Measurements from ENCODE around the gene MATN3.

Gene MATN3

GRCh38 chr2:20008703-20009102 lies 3.8 kb downstream of the MATN3 start:
- in situ Hi-C loops (cut with HindIII; ENCODE audit: low sequenced_read_pairs): no loop called here

- in situ Hi-C loops (cut with HindIII; ENCODE audit: low sequenced_read_pairs): no loop called here
These were observed 6.5 kb downstream of the MATN3 start for GRCh38 chr2:20005891-20006470.

GRCh38 chr2:20005067-20005627 lies 7.3 kb downstream of the MATN3 start:
- in situ Hi-C loops (cut with HindIII; ENCODE audit: low sequenced_read_pairs): no loop called here

GRCh38 chr2:20001361-20001863 lies 11.1 kb downstream of the MATN3 start:
- in situ Hi-C loops (cut with HindIII; ENCODE audit: low sequenced_read_pairs): no loop called here

- in situ Hi-C loops (cut with HindIII; ENCODE audit: low sequenced_read_pairs): no loop called here
These were observed 18.7 kb downstream of the MATN3 start for GRCh38 chr2:19993731-19994130.

- in situ Hi-C loops (cut with HindIII; ENCODE audit: low sequenced_read_pairs): no loop called here
These were observed 20.6 kb downstream of the MATN3 start for GRCh38 chr2:19991895-19992294.

GRCh38 chr2:19990416-19990728 lies 22.1 kb downstream of the MATN3 start:
- in situ Hi-C loops (cut with HindIII; ENCODE audit: low sequenced_read_pairs): no loop called here

GRCh38 chr2:19989667-19990415 lies 22.6 kb downstream of the MATN3 start, which contains the start of gene WDR35:
Gene WDR35 (minus strand): TSS chr2:19990105. CDS start chr2:19990015, 90 bp downstream.
- in situ Hi-C loops (cut with HindIII; ENCODE audit: low sequenced_read_pairs): no loop called here

- in situ Hi-C loops (cut with HindIII; ENCODE audit: low sequenced_read_pairs): no loop called here
These were observed 23.2 kb downstream of the MATN3 start for GRCh38 chr2:19989342-19989666.

GRCh38 chr2:19988600-19988999 lies 23.9 kb downstream of the MATN3 start:
- in situ Hi-C loops (cut with HindIII; ENCODE audit: low sequenced_read_pairs): no loop called here

- in situ Hi-C loops (cut with HindIII; ENCODE audit: low sequenced_read_pairs): no loop called here
These were observed 24.5 kb downstream of the MATN3 start for GRCh38 chr2:19987936-19988335.

- in situ Hi-C loops (cut with HindIII; ENCODE audit: low sequenced_read_pairs): no loop called here
These were observed 30.2 kb downstream of the MATN3 start for GRCh38 chr2:19982268-19982667.

GRCh38 chr2:19979932-19980331 lies 32.5 kb downstream of the MATN3 start:
- in situ Hi-C loops (cut with HindIII; ENCODE audit: low sequenced_read_pairs): no loop called here

GRCh38 chr2:19973466-19973865 lies 39.0 kb downstream of the MATN3 start:
- in situ Hi-C loops (cut with HindIII; ENCODE audit: low sequenced_read_pairs): no loop called here

- in situ Hi-C loops (cut with HindIII; ENCODE audit: low sequenced_read_pairs): no loop called here
These were observed 40.8 kb downstream of the MATN3 start for GRCh38 chr2:19971691-19972090.

- in situ Hi-C loops (cut with HindIII; ENCODE audit: low sequenced_read_pairs): loop anchor here (5.0 kb wide), 1 partner anchor 129 kb away; no protein-coding TSS in a partner anchor
These were observed 49.1 kb downstream of the MATN3 start for GRCh38 chr2:19963386-19963785.

- in situ Hi-C loops (cut with HindIII; ENCODE audit: low sequenced_read_pairs): no loop called here
These were observed 56.7 kb downstream of the MATN3 start for GRCh38 chr2:19955544-19956422.

GRCh38 chr2:19949071-19949470 lies 63.4 kb downstream of the MATN3 start:
- in situ Hi-C loops (cut with HindIII; ENCODE audit: low sequenced_read_pairs): no loop called here

GRCh38 chr2:19947184-19947940 lies 65.1 kb downstream of the MATN3 start:
- in situ Hi-C loops (cut with HindIII; ENCODE audit: low sequenced_read_pairs): no loop called here

- in situ Hi-C loops (cut with HindIII; ENCODE audit: low sequenced_read_pairs): no loop called here
These were observed 68.1 kb downstream of the MATN3 start for GRCh38 chr2:19944205-19944845.
